ENCODE results near the gene SLIRP.

Gene SLIRP

DNA sequence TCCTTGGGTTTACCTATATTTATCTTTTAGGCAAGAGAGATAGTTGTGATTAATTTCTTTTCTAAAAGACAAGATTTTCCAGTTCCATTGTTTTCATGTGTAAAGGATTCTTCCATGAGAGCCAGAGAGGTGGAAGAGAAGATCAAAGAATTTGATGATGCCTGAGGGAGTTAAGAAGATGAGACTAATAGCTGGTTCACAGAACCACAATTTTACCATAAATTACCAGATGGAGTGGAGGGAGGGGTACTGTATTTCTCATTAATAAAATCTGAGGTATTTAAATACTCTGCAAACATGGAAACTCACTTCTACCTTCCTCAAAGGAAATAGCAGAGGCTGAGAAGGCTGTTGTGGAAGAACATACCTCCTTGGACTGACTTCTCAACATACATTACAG lies 34.7 kb upstream of the SLIRP start:
- H3K18ac ChIP-seq (ENCODE audit: low read length), result no peak overlapping the region
- no peak overlapping the region for H2BK120ac ChIP-seq (ENCODE audit: low read depth, low read length)
- no peaks in the 10 kb centered on the region for H3K79me2 ChIP-seq (ENCODE audit: control insufficient read depth, insufficient read depth, low read length)
- H2AK5ac ChIP-seq (ENCODE audit: low read length), result no peak overlapping the region
- H3K4me3 ChIP-seq (ENCODE audit: low read length), result no peak overlapping the region
- H3K36me3 ChIP-seq (ENCODE audit: control insufficient read depth, insufficient read depth, low read length), result peaks cover 4% of the 10 kb centered on the region
- no peaks in the 10 kb centered on the region for H3K4me1 ChIP-seq (ENCODE audit: control insufficient read depth, low read depth, low read length)
- H3K23ac ChIP-seq (ENCODE audit: low read length), result no peak overlapping the region
- no peak overlapping the region for H3K4ac ChIP-seq (ENCODE audit: low read depth, low read length)
- no peak overlapping the region for H4K5ac ChIP-seq (ENCODE audit: low read length)
- no peak overlapping the region for H2BK5ac ChIP-seq (ENCODE audit: low read length)
- no peak overlapping the region for H4K8ac ChIP-seq (ENCODE audit: low read depth, low read length)
- no peak overlapping the region for H3K9ac ChIP-seq (ENCODE audit: low read length)
- H3K27ac ChIP-seq (ENCODE audit: low read depth, low read length), result no peak overlapping the region
- H3K79me1 ChIP-seq (ENCODE audit: low read length), result no peaks in the 10 kb centered on the region
- H2BK15ac ChIP-seq (replicated peaks; ENCODE audit: low read depth), result no peak overlapping the region
- no peak overlapping the region for H3K56ac ChIP-seq (ENCODE audit: low read length)
- DNase-seq, result no peak
- no peaks in the 10 kb centered on the region for H3K27me3 ChIP-seq (ENCODE audit: insufficient read depth, low read length, poor library complexity)
- no peak overlapping the region for H3K4me2 ChIP-seq (ENCODE audit: low read length)

DNA sequence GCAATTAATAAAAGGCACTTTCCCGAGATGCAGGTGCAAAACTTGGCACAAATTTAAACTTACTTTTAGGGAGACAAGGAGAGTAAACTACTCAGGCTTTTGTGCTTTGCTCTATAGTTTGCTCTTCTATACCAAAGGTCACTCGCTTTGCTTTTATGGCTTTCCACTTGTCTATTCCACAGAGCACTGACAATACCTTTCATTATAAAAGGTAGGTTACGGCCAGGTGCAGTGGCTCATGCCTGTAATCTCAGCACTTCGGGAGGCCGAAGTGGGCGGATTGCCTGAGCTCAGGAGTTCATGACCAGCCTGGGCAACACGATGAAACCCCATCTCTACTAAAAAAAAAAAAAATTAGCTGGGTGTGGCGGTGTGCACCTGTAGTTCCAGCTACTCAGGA lies 33.0 kb upstream of the SLIRP start:
- Histone ChIP-seq H3K36me3 (ENCODE audit: control insufficient read depth, insufficient read depth, low read length) (peaks cover 4% of the 10 kb centered on the region), H3K56ac (ENCODE audit: low read length) (no peak overlapping the region), H3K4me3 (ENCODE audit: low read length) (no peak overlapping the region), H3K4me2 (ENCODE audit: low read length) (no peak overlapping the region), H3K27me3 (ENCODE audit: insufficient read depth, low read length, poor library complexity) (no peaks in the 10 kb centered on the region), H3K18ac (ENCODE audit: low read length) (no peak overlapping the region), H4K5ac (ENCODE audit: low read length) (no peak overlapping the region), H3K23ac (ENCODE audit: low read length) (no peak overlapping the region), H4K8ac (ENCODE audit: low read depth, low read length) (no peak overlapping the region), H2AK5ac (ENCODE audit: low read length) (no peak overlapping the region), H3K79me1 (ENCODE audit: low read length) (no peaks in the 10 kb centered on the region), H3K4me1 (ENCODE audit: control insufficient read depth, low read depth, low read length) (no peaks in the 10 kb centered on the region), H3K4ac (ENCODE audit: low read depth, low read length) (no peak overlapping the region), H3K79me2 (ENCODE audit: control insufficient read depth, insufficient read depth, low read length) (no peaks in the 10 kb centered on the region), H2BK15ac (replicated peaks; ENCODE audit: low read depth) (no peak overlapping the region), H3K27ac (ENCODE audit: low read depth, low read length) (no peak overlapping the region), H2BK5ac (ENCODE audit: low read length) (no peak overlapping the region), H3K9ac (ENCODE audit: low read length) (no peak overlapping the region), H2BK120ac (ENCODE audit: low read depth, low read length) (no peak overlapping the region)
- DNase-seq, result no peak
- no CpG with 5 or more reads among the region's 8 CpGs for WGBS (ENCODE audit: extremely low coverage, insufficient coverage, low lambda C conversion rate)

GRCh38 chr14:77681196-77682157 lies 26.4 kb upstream of the SLIRP start:
- Histone ChIP-seq H4K8ac (ENCODE audit: low read depth, low read length) (no peak overlapping the region), H3K23ac (ENCODE audit: low read length) (no peak overlapping the region), H3K9ac (ENCODE audit: low read length) (no peak overlapping the region), H3K18ac (ENCODE audit: low read length) (no peak overlapping the region), H2BK120ac (ENCODE audit: low read depth, low read length) (no peak overlapping the region), H3K27me3 (ENCODE audit: insufficient read depth, low read length, poor library complexity) (no peaks in the 10 kb centered on the region), H2AK5ac (ENCODE audit: low read length) (no peak overlapping the region), H3K56ac (ENCODE audit: low read length) (no peak overlapping the region), H3K4me1 (ENCODE audit: control insufficient read depth, low read depth, low read length) (no peaks in the 10 kb centered on the region), H3K4me3 (ENCODE audit: low read length) (no peak overlapping the region), H3K4ac (ENCODE audit: low read depth, low read length) (no peak overlapping the region), H4K5ac (ENCODE audit: low read length) (no peak overlapping the region), H3K79me1 (ENCODE audit: low read length) (no peaks in the 10 kb centered on the region), H2BK5ac (ENCODE audit: low read length) (no peak overlapping the region), H2BK15ac (replicated peaks; ENCODE audit: low read depth) (no peak overlapping the region), H3K36me3 (ENCODE audit: control insufficient read depth, insufficient read depth, low read length) (no peaks in the 10 kb centered on the region), H3K27ac (ENCODE audit: low read depth, low read length) (no peak overlapping the region), H3K4me2 (ENCODE audit: low read length) (no peak overlapping the region), H3K79me2 (ENCODE audit: control insufficient read depth, insufficient read depth, low read length) (no peaks in the 10 kb centered on the region)
- no CpG with 5 or more reads among the region's 7 CpGs for WGBS (ENCODE audit: extremely low coverage, insufficient coverage, low lambda C conversion rate)
- no peak for DNase-seq

DNA sequence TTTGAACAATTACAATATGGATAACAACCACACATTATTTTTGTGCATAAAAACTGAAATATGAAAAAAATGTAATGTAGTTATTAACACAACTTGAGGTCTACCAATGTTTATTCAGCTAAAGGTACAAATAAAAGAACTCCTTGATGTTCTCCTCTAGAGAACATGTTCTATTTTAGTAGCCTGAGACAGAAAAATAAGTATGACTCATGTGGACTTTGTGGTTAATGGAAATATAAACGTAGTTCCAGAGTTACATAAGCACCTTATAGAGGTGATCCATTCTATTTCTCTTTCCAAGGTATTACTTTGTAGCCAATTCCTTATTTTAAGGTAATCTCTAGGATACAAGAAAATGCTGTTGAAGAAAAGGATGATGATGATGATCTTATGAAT lies 25.7 kb upstream of the SLIRP start:
- Histone ChIP-seq H3K18ac (ENCODE audit: low read length) (no peak overlapping the region), H2BK15ac (replicated peaks; ENCODE audit: low read depth) (no peak overlapping the region), H3K9ac (ENCODE audit: low read length) (no peak overlapping the region), H4K8ac (ENCODE audit: low read depth, low read length) (no peak overlapping the region), H3K27me3 (ENCODE audit: insufficient read depth, low read length, poor library complexity) (no peaks in the 10 kb centered on the region), H4K5ac (ENCODE audit: low read length) (no peak overlapping the region), H3K4me1 (ENCODE audit: control insufficient read depth, low read depth, low read length) (no peaks in the 10 kb centered on the region), H3K4me3 (ENCODE audit: low read length) (no peak overlapping the region), H3K79me1 (ENCODE audit: low read length) (no peaks in the 10 kb centered on the region), H3K36me3 (ENCODE audit: control insufficient read depth, insufficient read depth, low read length) (no peaks in the 10 kb centered on the region), H2AK5ac (ENCODE audit: low read length) (no peak overlapping the region), H3K27ac (ENCODE audit: low read depth, low read length) (no peak overlapping the region), H3K4ac (ENCODE audit: low read depth, low read length) (no peak overlapping the region), H2BK5ac (ENCODE audit: low read length) (no peak overlapping the region), H3K56ac (ENCODE audit: low read length) (no peak overlapping the region), H3K4me2 (ENCODE audit: low read length) (no peak overlapping the region), H2BK120ac (ENCODE audit: low read depth, low read length) (no peak overlapping the region), H3K23ac (ENCODE audit: low read length) (no peak overlapping the region), H3K79me2 (ENCODE audit: control insufficient read depth, insufficient read depth, low read length) (no peaks in the 10 kb centered on the region)
- WGBS (ENCODE audit: extremely low coverage, insufficient coverage, low lambda C conversion rate), result no CpG with 5 or more reads among the region's 1 CpG
- DNase-seq, result no peak

- Histone ChIP-seq H3K27ac (ENCODE audit: low read depth, low read length) (no peak overlapping the region), H3K4me1 (ENCODE audit: control insufficient read depth, low read depth, low read length) (no peaks in the 10 kb centered on the region), H3K79me2 (ENCODE audit: control insufficient read depth, insufficient read depth, low read length) (no peaks in the 10 kb centered on the region), H3K18ac (ENCODE audit: low read length) (no peak overlapping the region), H3K4ac (ENCODE audit: low read depth, low read length) (no peak overlapping the region), H2BK120ac (ENCODE audit: low read depth, low read length) (no peak overlapping the region), H3K23ac (ENCODE audit: low read length) (no peak overlapping the region), H2AK5ac (ENCODE audit: low read length) (no peak overlapping the region), H3K36me3 (ENCODE audit: control insufficient read depth, insufficient read depth, low read length) (no peaks in the 10 kb centered on the region), H2BK5ac (ENCODE audit: low read length) (no peak overlapping the region), H3K56ac (ENCODE audit: low read length) (no peak overlapping the region), H2BK15ac (replicated peaks; ENCODE audit: low read depth) (no peak overlapping the region), H3K79me1 (ENCODE audit: low read length) (no peaks in the 10 kb centered on the region), H4K5ac (ENCODE audit: low read length) (no peak overlapping the region), H3K4me3 (ENCODE audit: low read length) (no peak overlapping the region), H3K4me2 (ENCODE audit: low read length) (no peak overlapping the region), H3K9ac (ENCODE audit: low read length) (no peak overlapping the region), H3K27me3 (ENCODE audit: insufficient read depth, low read length, poor library complexity) (no peaks in the 10 kb centered on the region), H4K8ac (ENCODE audit: low read depth, low read length) (no peak overlapping the region)
- WGBS (ENCODE audit: extremely low coverage, insufficient coverage, low lambda C conversion rate), result no CpG with 5 or more reads among the region's 2 CpGs
- no peak for DNase-seq
These were observed 16.6 kb upstream of the SLIRP start for GRCh38 chr14:77691259-77691658.

- H3K79me1 ChIP-seq (ENCODE audit: low read length), result peaks cover 9% of the 10 kb centered on the region
- peaks cover 2% of the 10 kb centered on the region for H3K4me1 ChIP-seq (ENCODE audit: control insufficient read depth, low read depth, low read length)
- H3K18ac ChIP-seq (ENCODE audit: low read length), result no peak overlapping the region
- no peak overlapping the region for H3K27ac ChIP-seq (ENCODE audit: low read depth, low read length)
- H4K5ac ChIP-seq (ENCODE audit: low read length), result no peak overlapping the region
- no peak overlapping the region for H3K4ac ChIP-seq (ENCODE audit: low read depth, low read length)
- peak overlapping the region; percentile 72 for H3K23ac ChIP-seq (ENCODE audit: low read length)
- H2BK5ac ChIP-seq (ENCODE audit: low read length), result peak overlapping the region; percentile 11
- H4K8ac ChIP-seq (ENCODE audit: low read depth, low read length), result no peak overlapping the region
- peaks cover 2% of the 10 kb centered on the region for H3K36me3 ChIP-seq (ENCODE audit: control insufficient read depth, insufficient read depth, low read length)
- H2AK5ac ChIP-seq (ENCODE audit: low read length), result no peak overlapping the region
- peak overlapping the region; percentile 98 for H3K9ac ChIP-seq (ENCODE audit: low read length)
- H3K4me3 ChIP-seq (ENCODE audit: low read length), result peak overlapping the region; percentile 100
- peak overlapping the region; percentile 64 for H3K4me2 ChIP-seq (ENCODE audit: low read length)
- H3K27me3 ChIP-seq (ENCODE audit: insufficient read depth, low read length, poor library complexity), result no peaks in the 10 kb centered on the region
- peaks cover 50% of the 10 kb centered on the region for H3K79me2 ChIP-seq (ENCODE audit: control insufficient read depth, insufficient read depth, low read length)
- no CpG with 5 or more reads among the region's 14 CpGs for WGBS (ENCODE audit: extremely low coverage, insufficient coverage, low lambda C conversion rate)
- no peak overlapping the region for H2BK120ac ChIP-seq (ENCODE audit: low read depth, low read length)
- peak overlapping the region; percentile 94 for H3K56ac ChIP-seq (ENCODE audit: low read length)
- peak; percentile 51 for DNase-seq
- no peak overlapping the region for H2BK15ac ChIP-seq (replicated peaks; ENCODE audit: low read depth)
These were observed 564 bp upstream of the SLIRP start for GRCh38 chr14:77707355-77707723.

Measured in mesendoderm (in vitro differentiated cells).